GM19240 (cell line): ENCODE results near the gene MUC13.
"Not testable (repeated sequence)": the region's sequence is repeated elsewhere in the genome, so short reads cannot be mapped to it uniquely, and the experiment has no call there.

Experiments
- DNase-seq: peaks from one replicate; pipeline ENCODE4 v3.0.0; 2011; ENCODE audit warnings: low spot score; ENCODE audit not compliant: insufficient read length

Gene MUC13, protein sequence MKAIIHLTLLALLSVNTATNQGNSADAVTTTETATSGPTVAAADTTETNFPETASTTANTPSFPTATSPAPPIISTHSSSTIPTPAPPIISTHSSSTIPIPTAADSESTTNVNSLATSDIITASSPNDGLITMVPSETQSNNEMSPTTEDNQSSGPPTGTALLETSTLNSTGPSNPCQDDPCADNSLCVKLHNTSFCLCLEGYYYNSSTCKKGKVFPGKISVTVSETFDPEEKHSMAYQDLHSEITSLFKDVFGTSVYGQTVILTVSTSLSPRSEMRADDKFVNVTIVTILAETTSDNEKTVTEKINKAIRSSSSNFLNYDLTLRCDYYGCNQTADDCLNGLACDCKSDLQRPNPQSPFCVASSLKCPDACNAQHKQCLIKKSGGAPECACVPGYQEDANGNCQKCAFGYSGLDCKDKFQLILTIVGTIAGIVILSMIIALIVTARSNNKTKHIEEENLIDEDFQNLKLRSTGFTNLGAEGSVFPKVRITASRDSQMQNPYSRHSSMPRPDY

DNA sequence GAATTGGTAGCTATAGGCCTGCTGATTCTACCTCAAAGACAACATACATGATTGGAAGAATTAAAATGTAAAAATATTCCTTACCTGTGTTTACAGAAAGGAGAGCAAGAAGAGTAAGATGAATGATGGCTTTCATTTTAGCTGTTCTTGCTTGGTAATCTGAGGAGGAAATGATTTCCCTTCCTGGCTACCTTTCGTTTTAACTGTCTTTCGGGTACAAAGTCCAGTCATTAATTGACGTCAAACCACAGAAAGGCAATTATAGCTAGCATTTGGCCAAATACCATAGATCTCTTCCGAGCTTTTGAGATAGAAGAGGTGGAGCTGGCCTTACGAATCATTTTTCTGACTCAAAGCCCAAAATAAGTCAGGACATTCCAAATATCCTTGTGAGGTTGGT, at the start of gene MUC13:
Gene MUC13, minus strand, starts transcription at position 175 of the 400 bp plus-strand sequence. Its CDS starts 39 bp downstream, at position 136.
- DNase-seq = no peak

DNA sequence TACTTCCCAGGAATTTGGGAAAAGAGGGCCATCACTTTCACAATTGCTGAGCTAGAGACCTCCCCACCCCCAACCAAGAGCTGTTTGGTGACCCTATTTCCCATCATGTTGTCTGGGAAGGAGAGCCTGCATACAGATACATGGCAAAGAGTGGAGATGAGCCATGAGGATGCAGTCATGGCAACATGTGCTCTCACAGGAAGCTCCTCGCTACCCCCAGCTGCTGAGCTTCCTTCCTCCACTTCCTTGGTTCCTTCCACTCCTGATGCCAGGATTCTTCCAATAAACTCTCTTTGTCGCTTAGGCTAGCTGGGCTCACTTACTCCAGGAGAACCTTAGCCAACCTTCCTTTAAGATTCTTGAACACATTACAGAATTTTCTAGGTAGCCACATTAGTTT, 48.3 kb upstream of the MUC13 start:
- DNase-seq = no peak

DNA sequence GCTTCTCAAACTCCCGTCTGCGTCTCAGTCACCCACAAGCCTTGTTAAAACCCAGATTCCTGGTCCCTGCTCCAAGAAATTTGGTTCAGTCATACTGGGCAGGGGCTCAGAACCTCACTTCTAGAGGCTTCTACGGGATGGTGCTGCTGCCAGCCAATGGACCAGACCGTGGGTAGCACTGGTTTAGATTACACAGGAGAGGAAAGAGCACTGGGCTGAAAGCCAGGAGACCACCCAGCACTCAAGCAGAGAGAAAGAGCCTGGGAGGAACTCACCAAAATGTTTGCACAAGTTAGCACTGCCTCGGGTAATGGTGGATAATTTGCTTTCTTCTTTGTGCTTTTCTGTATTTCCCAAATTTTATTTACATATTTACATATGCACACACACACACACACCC, 46.9 kb upstream of the MUC13 start:
- DNase-seq = no peak

DNA sequence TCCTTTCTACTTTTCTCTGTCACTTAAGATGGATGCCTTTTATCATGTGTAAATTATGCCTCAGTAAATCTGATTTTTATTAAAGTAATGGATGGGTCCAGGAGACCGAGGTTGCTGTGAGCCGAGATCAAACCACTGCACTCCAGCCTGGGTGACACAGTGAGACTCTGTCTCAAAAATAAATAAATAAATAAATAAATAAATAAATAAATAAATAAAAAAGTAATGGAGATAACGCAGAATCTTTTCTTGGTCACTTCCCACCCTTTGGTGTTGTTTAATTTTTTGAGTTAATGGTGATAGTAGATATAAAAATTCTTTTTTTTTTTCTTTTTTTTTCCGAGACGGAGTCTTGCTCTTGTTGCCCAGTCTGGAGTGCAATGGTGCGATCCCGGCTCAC, 44.1 kb upstream of the MUC13 start:
- DNase-seq = no peak

DNA sequence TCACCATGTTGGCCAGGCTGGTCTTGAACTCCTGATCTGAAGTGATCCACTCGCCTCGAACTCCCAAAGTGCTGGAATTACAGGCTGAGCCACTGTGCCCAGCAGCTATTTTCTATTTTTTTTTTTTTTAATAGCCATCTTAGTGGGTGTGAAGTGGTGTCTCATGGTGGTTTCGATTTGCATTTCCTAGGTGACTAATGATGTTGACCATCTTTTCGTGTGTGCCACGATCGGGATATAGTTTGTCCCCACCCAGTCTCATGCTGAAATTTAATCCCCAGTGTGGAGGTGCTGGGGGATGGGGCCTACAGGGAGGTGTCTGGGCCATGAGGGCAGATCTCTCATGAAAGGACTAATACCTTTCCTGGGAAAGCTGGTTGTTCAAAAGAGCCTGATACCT, 41.8 kb upstream of the MUC13 start:
- DNase-seq = no peak

DNA sequence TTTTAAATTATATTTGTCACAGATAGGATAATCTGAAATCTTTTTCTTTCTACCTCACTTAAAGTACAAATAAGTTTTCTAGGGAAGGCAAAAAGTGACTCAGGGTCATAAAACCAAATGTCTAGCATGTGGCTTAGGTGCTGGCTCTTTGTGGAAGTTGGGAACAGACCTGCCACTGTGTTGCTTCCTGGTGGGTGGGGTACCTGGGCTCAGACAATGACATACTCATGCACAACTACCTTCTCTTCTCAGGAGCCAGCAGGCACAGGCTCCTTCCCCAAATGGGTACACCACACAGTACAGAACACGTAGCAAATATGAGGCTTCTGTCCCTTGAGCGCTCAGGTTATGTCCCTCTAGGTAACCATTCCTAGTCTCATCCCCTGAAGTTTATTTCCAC, 40.1 kb upstream of the MUC13 start:
- DNase-seq = no peak

DNA sequence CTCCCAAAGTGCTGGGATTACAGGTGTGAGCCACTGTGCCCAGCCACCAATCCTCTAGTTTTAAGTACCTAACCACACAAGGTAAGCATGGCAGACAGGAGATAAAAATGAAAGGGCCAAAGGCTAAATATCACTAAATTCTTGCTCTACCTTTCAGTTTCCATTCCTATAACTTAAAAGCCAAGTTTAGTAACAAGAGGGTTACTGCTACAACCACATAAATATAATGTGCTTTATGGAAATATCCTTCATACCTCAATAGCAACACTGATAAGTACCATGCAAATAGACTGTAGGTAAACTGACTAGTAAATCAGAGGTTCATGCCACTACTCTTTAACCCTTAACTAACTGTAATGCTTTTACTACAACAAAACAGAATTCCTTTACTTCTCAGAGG, 38.7 kb upstream of the MUC13 start:
- DNase-seq = no peak

DNA sequence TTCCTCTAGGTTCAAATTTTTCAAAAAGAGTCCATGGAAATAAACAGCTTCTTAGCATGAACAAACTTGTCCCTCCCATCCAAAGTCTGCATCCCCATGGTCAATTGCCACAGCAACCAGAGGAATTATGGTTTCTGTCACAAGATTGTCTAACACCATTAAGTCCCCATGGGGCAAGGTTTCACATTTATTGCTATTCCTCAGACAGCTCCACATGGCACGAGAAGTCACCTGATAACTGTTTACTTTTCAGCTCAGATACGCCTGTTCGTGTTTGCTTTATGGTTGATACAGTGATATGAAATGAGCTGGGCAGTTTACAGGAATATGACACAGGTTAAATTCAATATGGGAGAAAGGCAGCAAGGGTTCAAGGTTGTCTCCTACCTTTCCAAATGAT, 37.9 kb upstream of the MUC13 start:
- no peak for DNase-seq

DNA sequence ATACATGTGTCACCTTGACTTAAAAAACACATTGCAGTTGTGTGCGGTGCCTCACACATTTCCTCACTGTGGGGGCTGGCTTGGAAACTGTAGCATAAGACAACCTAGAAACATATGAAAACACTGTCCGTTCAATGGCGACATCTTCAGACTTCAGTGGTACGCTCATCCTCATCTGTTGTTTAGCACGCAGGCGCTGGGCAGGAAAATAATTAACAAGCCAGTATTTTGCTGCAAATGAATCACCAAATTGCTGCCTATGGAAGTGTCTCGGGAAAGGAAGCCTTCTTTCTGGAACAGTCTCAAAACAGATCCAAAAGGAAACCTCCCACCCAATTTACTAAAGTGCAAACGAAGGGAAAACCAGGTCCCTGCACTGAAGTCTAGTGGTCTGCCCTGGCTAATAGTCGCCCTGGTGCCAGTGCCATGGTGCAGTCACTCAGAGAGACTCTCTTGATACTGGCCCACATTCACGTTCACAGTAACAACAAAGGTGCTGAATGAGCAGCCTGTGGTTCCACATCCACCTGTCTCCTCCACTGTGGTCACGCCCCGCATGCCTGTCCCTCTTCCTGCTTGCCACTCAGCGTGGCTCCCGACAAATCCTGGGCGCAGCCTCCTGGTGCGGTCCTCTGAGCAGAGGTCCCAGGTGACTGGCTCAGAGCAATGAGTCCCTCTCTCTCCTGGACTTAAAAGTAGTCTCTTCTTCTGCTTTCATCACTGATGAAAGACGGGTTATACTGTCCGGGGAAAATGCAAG, 35.6 kb upstream of the MUC13 start:
- no peak for DNase-seq

DNA sequence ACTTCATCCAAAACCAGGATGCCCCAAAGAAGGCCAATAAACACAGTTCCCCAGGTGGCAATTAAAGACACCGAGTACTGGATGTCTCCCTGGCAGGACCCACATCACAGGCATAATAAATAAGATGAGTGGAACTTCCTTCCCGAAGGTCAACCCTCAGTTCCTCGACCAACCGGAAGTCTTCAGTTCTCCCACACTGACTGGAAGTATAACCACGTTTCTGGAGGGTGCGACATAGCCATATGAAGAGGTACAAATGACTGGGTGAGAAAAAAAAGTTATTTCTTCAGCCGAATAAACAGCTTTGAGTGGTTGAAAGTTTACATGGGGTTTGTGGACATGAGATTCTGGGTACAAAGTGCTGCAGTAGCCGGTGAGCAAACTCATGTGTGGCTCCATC, 34.6 kb upstream of the MUC13 start:
- DNase-seq = no peak

DNA sequence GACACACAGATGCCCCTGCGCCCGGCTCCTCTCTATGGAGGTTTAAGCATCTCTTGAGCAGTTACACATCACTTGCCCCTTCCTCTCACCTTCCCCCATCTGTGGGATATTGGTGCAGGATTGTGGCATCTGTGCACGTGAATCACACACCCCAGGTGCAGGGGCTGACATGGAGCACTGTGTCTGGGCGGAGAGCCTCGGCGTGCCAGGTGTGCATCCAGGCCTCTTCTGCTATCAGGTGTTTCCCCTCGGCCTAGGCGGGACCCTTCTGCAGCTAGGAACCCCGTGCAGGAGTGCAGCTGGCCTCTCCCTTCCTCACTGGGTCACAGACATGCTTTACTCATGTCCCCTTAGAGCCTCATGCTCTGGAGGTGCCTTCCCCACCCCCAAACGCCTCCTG, 33.4 kb upstream of the MUC13 start:
- no peak for DNase-seq

DNA sequence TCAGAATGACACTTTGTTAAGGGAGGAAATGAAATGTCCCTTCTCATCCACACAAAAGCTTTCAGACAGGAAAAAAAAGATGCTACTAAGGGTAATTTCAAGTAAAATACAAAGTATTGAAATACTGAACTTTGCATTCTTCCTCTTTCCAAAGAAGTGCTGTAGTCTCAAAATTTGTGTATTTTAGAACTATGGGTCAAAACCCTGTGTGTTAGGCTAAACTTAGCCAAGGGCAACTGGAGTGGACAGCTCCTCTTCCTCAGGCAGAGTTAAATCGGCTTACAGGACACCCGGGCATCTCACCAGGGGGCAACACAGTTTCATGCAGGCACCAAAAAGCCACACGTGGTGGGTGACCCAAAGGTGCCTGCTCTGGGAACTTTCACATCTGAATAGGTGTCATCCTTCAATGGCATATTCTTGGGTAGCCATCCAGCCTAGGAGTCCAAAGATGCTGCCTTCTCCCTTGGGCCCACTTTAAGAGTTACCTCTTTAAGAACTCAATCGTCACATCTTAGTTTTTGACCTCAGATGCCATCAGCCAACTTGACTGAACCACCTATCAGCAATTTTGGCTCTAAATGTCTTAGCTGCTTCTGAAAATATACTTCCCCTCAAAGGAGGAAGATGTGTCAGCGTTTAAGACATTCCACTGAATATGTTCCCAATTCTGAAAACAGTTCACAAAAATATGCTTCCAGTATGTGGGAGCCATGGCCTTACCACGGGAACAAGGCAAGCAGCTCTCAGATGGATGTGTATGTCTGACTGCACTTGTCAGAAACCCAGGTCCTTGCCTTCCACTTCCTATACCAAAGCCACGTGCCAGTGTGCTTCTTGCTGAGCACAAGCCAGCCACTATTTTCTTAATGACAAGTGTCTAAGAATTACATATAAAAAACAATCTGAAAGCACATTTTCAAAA, 32.2 kb upstream of the MUC13 start:
- no peak for DNase-seq

DNA sequence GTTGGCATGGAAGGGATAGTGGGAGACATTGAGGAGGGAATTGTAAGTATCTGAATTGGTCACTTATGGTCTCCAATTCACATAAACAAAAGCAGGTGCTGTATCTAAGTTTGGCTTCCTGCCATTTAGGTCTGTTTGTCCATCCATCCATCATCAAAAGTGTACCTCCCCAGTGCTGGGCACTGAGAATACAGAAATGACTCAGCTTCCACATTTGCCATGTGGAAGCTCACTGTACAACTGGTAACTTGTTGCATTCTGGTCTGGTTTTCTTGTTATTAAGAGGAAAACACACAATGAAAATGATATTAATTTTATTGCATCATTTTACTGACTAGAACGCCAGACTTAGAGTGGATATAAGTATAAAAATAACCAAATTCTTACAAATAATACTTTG, 30.9 kb upstream of the MUC13 start:
- DNase-seq = no peak

DNA sequence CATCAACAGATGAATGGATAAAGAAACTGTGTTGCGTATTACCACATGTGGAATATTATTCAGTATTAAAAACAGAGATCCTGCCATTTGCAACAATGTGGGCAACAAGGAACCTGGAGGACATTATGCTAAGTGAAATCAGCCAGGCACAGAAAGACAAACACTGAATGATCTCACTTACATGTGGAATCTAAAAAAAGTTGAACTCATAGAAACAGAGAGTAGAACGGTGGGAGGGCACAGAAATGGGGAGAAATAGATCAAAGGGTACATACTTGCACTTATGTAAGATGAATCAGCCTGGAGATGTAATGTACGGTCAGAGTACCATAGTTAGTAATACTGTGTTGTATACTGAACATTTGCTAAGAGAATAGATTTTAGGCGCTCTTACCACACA, 29.8 kb upstream of the MUC13 start:
- DNase-seq = no peak

DNA sequence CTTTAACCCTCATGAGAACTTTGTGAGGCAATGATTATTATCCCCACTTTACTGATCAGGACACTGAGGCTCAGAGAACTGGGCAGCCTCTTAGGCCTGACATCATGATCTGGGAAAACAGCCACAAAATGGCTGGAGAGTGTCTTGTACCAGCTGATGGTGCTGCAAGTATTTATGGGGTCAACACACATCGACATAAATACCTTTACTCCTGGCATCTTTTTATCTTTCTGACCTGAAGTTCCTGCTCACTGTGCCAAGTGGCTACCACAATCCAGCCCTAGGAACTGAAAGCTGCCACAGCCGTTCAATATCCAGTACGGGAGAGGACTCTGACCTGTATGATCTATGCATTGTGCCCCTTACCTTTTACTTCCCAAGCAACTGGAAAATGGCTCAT, 29.2 kb upstream of the MUC13 start:
- DNase-seq = no peak

DNA sequence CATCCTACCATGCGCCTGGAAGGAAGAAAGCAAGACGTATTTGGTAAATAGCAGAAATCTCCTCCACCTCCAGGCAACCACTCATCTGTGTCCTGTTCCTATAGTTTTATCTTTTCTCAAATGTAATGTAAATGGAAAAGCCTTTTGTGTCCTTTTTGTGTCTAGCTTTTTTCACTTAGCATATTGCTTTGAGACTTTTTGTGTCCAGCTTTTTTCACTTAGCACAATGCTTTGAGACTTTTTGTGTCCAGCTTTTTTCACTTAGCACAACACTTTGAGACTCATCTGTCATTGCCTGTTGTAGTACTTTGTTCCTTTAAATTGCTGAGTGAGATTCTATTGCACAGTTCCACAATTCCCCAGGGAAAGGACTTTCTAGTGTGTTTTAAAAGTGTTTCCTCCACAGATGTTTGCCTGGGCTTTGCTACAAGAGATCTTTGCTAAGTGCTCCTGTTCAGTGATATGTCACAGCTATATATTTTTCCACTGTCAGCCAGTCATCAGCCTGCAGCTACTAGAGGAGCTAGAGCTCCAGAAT, 27.9 kb upstream of the MUC13 start:
- DNase-seq = no peak

DNA sequence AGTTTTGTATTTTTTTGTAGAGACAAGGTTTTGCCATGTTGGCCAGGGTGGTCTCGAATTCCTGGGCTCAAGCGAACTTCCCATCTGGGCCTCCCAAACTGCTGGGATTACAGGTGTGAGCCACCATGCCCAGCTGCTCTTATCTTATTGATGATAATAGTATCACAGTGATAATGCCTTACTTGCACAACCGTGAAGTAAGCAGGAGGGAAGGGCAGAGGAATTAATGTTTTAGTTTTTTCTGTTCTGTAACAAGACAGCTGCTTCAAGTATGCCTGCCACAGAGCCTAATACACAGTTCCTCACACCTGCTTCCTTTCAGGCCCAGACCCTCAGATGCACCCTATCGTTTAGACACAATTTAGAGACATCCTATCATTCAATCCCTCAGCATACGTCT, 26.1 kb upstream of the MUC13 start:
- no peak for DNase-seq

DNA sequence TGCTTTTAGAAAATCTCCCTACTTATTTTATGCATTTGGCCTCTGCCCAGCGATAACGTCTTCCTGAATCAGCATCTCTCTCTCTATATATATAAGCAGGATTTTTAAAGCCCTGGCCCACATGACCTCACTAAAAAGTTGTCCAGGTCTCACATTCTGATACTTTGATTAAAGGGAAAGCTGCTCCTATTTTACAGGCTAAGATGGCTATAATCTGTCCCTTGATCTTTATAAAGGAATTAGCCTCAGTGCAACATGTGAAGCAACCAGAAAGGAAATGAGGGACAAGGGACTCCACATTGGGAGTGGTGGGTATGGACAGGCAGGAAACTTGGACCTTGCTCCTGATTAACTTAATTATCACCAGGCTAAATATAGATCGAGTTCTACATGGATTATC, 25.6 kb upstream of the MUC13 start:
- DNase-seq = no peak

DNA sequence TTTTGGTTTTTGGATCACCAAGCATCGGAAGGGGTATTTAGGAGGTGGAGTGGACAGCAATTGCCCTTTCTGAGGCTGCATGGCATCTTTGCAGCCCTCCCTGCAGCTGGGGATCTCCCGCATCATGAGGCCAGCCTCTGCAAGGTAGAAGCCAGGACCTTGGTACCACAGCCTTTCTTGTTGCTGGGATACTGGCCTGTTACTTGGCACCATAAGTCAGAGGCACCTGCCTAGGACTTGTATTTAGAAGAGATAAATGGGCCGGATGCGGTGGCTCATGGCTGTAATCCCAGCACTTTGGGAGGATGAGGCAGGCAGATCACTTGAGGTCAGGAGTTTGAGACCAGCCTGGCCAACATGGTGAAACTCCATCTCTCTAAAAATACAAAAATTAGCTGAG, 23.4 kb upstream of the MUC13 start:
- DNase-seq = not testable (repeated sequence)

DNA sequence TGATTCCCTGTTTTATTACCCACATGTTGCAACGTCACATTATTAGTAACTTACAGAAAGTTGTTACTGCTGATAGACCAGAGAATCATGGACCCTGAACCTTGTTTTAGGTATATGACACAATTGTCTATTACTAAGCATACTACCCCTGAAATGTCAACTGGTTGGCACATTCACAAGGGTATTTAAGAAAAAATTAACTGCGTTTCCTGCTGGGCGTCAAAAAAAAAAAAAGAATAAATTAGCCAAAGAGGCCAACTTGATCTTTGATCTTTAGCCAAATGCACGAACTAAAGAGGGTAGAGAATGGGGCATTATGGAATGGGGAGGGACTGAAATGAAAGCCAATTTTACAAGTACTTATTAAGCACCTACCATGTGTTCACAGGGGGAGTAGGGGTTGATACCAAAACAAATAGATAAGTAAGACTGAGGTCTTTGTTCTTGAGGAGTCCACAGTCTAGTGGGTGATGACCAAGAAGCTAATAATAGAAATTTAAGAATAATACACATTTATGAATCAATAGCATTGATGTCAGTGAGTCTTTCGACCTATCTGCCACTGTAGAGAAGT, 17.8 kb upstream of the MUC13 start:
- no peak for DNase-seq
